GM18508 (cell line): Measurements from ENCODE around the gene BDNF.

ENCODE experiments used
- ATAC-seq: cut with Tn5 transposase; IDR thresholded peaks from one replicate; pipeline ENCODE4 v1.9.1; 2021; ENCODE audit warnings: moderate number of reproducible peaks; ENCODE audit not compliant: insufficient read depth, unreplicated experiment

The BDNF gene

GRCh38 chr11:27707676-27708075 is 7.4 kb upstream of the BDNF start:
- no peak for ATAC-seq

GRCh38 chr11:27705873-27706820 is 5.9 kb upstream of the BDNF start:
- peak; percentile 66 for ATAC-seq

- ATAC-seq, result no peak
These were observed 3.2 kb upstream of the BDNF start for GRCh38 chr11:27703481-27703880.

GRCh38 chr11:27702811-27703210 is 2.6 kb upstream of the BDNF start:
- no peak for ATAC-seq

- ATAC-seq, result no peak
These were observed 1.3 kb upstream of the BDNF start for GRCh38 chr11:27701355-27702105.

- ATAC-seq, result no peak
These were observed 317 bp downstream of the BDNF start for GRCh38 chr11:27699926-27700350.

- ATAC-seq, result no peak
These were observed 871 bp downstream of the BDNF start for GRCh38 chr11:27699242-27699925.

GRCh38 chr11:27698872-27699241 is 1.4 kb downstream of the BDNF start:
- ATAC-seq, result no peak

GRCh38 chr11:27697679-27698275 is 2.5 kb downstream of the BDNF start:
- ATAC-seq, result no peak

GRCh38 chr11:27696961-27697360 is 3.3 kb downstream of the BDNF start:
- no peak for ATAC-seq

GRCh38 chr11:27696115-27696514 is 4.1 kb downstream of the BDNF start:
- no peak for ATAC-seq

- no peak for ATAC-seq
These were observed 5.3 kb downstream of the BDNF start for GRCh38 chr11:27694992-27695391.

- ATAC-seq, result no peak
These were observed 6.9 kb downstream of the BDNF start for GRCh38 chr11:27693398-27693797.

- ATAC-seq, result no peak
These were observed 7.5 kb downstream of the BDNF start for GRCh38 chr11:27692781-27693180.

- ATAC-seq, result no peak
These were observed 12.2 kb downstream of the BDNF start for GRCh38 chr11:27688076-27688475.

GRCh38 chr11:27681664-27682063 is 18.6 kb downstream of the BDNF start:
- ATAC-seq, result no peak

- ATAC-seq, result no peak
These were observed 20.9 kb downstream of the BDNF start for GRCh38 chr11:27679136-27680015.

GRCh38 chr11:27678242-27678641 is 22.0 kb downstream of the BDNF start:
- no peak for ATAC-seq

GRCh38 chr11:27677108-27677507 is 23.1 kb downstream of the BDNF start:
- no peak for ATAC-seq
